Umbilical cord (tissue), 2 donors: ENCODE measurements around the gene STRIT1. TPM values are rescaled to one million over a fixed set of nuclear protein-coding genes. Genes with fewer than 3 reads are reported as not detected.
"Not testable (repeated sequence)": the region's sequence is repeated elsewhere in the genome, so short reads cannot be mapped to it uniquely, and the experiment has no call there.

Source experiments
- DNase-seq: peaks from one replicate; pipeline ENCODE4 v3.0.0-alpha.2; 2015; ENCODE audit warnings: low spot score
- total RNA-seq: library from RNA; depleted of rRNA; stranded (reverse); fragments of >200 nt; gene quantifications from one replicate; pipeline ENCODE4 v1.2.3, GENCODE V29; 2014; ENCODE audit warnings: low replicate concordance; ENCODE audit not compliant: insufficient read depth

STRIT1 gene
- total RNA-seq, 1 donor from 2014 or later = not detected

DNA sequence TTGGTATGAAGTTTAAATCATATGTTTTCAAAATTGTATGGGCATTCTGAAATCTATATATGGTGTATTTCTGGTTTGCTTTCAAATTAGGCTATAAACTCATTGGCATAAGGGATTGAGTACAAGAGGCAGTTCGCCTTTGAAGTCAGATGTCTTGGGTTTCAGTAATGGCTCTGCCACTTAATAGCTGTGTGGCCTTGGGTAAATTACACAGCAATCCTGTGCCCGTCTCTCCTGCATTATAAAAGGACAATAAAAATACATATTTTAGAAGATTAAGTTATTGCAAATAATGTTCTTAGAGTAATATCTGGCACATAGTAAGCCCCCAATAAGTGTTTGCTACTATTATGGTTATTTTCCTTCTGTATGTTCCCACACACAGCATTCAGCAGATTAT is 20.4 kb upstream of the STRIT1 start:
- DNase-seq = no peak

DNA sequence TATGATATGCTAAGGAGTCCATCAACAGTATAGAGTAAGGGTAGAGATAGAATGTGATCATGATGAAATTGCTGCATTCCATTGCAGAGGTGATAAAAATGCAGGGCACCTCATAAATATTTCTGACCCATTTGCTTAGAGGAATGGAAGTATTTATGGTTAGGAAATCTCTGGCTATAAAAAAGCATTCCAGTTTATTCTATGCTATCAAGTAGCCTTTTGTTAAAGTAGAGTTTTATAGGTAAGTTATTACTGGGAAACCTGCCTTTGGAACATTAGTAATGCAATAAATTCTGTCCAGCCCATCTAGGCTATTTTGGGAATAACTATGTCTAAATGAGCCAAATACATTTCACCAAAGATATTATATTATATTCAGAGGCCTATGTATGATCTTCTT is 19.8 kb upstream of the STRIT1 start:
- DNase-seq = peak; percentile 55

DNA sequence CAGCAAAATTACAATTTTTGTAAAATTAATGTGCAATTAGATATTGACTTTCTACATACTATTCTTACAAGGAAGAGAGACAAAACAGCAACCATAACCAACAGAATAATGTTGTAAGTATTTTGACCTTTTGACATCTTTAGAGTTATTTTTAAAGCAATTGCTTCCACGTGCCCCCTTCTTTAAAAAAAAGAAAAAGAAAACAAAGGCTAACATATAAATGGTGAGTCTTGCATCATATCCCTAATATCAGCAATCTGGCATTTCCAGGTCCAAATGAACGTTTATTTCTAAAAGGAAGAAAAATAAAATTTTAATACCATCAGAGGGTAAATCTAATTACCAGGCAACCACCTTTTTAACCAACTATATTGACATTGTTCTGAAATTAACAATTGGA is 19.3 kb upstream of the STRIT1 start:
- DNase-seq = no peak

DNA sequence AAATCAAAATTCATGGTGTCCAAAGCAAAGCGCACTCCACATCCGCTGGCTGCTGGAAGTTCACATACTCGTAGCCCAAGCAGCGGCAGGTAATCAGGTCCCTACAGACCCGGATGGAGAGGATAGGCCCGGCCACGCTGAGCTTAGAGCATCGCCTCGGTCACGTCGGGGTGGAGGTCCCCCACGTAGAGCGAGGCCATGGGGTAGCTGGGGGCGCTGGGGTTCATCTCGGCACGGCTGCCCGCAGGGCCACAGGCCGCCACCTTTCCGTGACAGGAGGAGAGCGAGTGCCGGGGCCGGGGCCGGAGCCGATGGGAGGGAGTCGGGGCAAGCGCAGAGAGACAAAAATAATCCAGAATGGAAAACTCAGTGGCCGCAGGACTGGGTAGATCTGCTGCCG is 16.1 kb upstream of the STRIT1 start:
- DNase-seq = no peak

DNA sequence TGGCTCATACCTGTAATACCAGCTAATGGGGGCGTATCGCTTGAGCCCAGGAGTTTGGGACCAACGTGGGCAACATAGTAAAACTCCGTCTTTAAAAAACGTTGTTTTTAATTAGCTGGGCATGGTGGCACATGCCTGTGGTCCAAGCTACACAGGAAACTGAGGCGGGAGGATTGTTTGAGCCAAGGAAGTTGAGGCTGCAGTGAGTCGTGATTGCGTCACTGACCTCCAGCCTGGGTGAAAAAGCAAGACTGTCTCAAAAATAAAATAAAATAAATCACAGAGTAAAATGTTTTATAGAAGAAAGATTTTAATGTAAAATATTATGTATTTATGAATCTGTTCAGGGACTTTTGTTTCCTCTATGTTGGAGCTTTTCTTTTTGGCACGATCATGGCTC is 15.3 kb upstream of the STRIT1 start:
- DNase-seq = no peak

DNA sequence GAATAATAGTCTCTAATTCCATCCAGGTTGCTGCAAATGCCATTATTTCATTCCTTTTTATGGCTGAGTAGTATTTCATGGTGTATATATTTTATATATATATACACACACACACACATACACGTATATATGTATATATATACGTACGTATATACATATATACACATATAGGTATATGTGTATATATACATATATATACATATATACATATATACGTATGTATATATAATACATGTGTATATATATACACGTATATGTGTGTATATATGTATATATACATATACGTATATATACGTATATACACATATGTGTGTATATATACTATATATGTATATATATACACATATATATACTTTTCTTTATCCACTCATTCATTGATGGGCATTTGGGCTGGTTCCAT is 13.7 kb upstream of the STRIT1 start:
- DNase-seq = no peak

DNA sequence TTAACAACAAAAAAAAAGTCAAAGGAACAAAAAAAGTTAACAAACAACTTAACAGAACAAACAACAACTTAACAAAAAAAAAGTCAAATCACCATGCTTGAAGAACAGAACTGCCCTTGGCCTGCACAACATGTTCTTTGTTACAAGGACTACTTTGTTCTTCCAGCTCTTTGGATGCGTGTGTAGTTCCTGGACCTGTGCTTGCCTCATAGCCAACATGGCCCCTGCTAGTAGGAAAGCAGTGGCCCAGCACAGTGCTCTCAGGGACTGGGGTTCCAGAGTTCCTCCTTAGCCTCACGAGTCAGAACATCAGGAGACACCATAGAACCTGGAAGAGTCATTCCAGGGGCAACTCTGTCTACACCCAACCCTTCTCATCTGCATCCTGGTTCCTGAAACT is 10.9 kb upstream of the STRIT1 start:
- no peak for DNase-seq

DNA sequence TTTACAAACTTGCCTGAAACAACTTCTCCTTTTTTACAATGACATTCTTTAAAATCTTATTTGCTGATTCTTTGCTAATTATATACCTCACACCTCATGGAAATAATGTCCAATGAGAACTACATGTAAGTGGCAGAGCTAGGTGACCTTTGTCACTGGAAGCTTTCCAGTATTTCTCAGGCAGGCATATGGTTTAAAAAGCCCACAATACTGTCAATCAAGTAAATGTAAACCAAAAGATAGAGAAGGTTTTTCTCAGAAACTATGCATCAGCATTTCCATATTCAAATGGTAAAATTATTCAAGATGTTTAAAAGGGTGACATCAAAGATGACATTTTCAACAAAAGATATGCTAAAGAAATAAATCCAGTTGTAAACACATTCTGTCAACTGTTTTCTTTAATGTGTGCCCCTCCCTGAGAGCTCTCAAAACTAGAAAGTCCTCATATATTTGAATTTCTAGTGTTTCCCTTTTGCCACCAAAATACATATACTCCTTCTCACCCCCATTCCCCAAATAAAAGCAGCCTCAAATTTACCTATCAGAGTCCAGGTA is 10.1 kb upstream of the STRIT1 start:
- DNase-seq = no peak

DNA sequence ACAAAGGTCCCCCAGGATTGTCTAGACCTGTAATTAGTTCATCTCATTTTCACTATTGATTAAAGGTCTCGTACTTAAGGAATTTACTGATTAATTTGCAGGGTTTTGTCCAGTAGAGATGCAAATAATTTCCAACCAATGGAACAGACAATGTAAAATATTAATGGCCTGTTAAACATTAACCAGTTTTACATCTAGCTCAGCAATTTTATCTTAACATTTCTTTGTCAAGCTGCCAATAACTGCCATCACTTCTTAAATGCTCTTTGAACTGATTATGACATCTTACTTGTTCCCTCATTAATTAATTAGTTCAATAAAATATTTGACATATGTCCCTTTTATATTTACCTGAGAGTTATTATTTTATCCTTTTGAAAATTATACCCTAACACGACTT is 9.4 kb upstream of the STRIT1 start:
- no peak for DNase-seq

DNA sequence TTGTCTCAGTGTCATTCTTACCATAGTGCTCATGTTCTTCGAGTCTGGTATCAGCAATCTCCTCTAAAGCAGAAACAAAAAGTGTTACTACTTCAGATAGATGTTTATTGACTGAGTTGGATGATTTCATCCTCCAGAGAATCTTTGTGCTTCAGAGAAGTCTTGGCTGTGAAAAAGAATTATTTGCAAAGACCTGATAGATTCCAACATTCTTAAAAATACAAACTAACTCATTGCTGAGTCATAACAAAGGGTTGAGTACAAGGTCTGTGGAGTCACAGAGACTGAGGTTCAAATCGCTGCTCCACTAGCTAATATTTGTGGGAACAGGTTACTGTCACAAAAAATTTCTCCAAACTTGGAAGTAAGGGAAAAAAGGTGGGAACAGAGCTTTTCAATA is 9.0 kb upstream of the STRIT1 start:
- DNase-seq = no peak

DNA sequence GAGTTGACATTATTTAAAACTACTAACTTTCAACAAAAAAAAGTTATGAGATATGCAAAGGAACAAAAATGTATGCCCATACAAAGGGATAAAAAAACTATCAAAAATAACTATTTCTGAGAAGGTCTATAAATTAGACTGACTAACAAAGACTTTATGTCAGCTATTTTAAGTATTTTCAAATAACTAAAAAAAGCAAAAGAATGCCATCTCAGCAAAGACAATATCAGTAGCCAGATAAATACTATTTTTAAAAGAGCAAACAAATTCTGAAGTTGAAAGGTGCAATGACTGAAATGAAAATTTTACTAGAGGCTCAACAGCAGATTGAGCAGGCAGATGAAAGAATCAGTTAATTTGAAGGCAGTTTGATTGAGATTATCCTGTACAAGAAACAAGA is 3.6 kb upstream of the STRIT1 start:
- DNase-seq = no peak

DNA sequence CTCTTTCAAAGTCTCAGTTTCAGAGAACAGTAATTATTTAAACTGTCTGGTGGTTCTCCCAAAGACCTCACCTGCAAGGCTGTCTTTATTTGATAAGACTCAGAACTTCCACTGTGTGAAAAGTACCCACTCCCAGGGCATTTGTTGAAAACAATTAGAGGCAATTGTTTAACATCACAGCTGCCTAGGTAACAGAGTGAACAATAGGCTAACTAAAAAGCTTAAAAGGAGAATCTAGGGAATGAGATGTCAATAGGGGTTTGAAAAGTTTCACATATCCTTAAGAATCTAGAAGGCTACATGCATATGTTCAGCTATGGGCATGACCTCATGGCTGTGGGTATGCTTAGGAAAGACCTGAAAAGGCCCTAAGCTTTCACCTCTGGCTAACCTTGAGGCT is 2.9 kb upstream of the STRIT1 start:
- no peak for DNase-seq

DNA sequence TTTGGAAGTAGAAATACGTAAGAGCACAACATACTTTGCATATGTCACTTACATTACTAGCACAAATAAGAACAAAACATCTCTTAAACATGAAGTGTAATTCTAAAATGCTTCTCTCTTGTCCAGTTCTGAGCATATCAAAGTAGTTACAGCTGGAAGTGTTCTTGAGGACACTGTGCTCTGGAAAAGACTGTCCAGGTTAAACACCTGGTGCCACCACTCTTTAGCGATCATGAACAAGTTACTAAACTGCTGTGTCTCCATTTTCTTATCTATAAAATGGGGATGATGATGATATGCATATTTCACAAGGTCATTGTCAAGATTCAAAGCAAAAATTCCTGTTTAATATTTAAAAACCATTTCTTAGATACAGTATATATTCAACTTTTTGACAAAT is 790 bp downstream of the STRIT1 start:
- DNase-seq = no peak

DNA sequence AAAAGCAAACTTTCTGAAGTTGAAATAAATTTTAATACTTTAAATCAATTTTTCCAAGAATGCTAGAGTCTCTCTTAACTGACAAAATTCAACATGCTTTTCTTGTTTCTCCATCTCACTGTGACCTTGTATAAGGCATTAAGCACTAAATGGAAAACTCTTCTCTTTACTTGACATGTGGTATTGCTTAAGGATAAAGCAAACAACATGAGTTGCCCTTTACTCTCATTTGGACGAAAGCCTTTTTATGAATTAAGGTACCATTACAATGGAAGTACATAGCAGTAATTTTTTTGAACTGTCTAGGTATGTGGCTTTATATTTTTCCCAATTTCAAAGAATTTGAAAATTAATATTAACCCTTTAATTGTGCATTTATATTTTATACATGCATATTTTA is 1.4 kb downstream of the STRIT1 start:
- no peak for DNase-seq

DNA sequence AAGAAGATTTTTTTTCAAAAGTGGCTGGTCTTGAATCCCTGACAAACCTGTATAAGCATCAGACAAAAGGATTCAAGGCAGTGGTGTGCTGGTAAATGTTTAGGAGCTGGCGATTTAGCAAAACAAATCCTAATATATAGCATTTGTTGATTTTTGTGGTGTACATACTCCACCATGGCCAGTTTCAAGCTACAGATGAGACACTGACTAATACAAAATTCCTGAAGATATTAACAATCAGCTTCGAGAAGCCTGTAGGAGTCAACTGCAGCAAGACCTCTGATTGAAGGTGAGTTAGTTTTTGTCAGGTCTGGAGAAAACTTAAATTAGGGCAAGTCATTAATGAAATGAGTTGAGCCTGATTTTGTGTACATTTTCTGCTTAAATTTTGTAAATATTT is 6.7 kb downstream of the STRIT1 start:
- no peak for DNase-seq

DNA sequence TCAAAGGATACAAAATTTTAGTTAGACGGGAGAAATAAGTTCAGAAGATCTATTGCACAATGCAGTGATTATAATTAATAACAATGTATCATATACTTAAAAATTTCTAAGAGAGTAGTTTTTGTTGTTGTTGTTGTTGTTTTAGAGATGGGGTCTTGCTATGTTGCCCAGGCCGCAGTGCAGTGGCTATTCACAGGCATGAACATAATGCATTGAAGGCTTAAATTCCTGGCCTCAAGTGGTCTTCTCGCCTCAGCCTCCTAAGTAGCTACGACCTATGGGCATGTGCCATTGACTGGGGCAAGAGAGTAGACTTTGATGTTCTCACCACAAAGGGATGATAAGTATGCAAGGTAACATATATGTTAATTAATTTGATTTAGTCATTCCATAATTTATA is 7.5 kb downstream of the STRIT1 start:
- DNase-seq = no peak

DNA sequence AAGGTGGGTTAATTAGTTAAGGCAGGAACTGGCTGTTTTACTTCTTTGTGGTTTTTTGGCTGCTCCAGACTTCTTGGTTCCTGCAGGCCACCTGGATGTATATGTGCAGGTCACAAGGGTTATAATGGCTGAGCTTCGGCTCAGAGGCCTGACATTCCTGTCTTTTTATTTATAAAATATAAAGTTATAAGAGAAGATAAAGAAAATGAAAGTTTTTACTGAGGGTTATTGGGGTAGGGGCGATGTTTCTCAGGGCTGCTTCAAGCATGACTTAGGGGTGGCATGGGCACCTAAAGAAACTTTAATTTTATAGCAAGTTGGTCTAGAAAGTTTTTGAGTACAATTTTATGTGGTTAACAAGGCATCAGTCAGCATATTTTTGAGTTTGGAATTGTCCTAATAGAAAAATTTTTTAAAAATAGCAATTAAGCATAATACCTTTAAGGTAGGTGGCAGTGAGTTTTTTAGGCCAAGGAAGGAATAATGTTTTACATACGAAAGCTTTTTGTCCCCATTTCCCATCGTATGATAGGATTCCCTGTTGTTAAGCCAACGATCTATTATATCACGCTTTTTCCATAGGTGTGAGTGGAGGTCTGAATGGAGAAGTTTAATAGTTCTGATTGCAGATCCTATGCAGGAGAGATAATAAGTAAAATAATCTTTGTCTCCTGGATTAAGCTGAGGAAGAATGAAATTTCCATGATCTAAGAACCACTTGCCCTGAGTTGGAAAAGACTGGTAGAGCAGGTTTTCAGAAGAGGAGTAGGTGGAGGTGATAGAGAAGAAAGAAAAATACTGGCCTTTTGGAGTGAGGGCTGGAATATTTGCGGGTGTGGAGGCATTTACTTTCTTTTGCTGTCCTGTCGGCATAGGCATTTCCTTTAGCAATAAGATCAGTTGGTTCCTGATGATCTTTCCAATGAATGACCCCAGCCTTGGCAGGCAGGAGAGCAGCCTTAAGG is 10.1 kb downstream of the STRIT1 start:
- no peak for DNase-seq

DNA sequence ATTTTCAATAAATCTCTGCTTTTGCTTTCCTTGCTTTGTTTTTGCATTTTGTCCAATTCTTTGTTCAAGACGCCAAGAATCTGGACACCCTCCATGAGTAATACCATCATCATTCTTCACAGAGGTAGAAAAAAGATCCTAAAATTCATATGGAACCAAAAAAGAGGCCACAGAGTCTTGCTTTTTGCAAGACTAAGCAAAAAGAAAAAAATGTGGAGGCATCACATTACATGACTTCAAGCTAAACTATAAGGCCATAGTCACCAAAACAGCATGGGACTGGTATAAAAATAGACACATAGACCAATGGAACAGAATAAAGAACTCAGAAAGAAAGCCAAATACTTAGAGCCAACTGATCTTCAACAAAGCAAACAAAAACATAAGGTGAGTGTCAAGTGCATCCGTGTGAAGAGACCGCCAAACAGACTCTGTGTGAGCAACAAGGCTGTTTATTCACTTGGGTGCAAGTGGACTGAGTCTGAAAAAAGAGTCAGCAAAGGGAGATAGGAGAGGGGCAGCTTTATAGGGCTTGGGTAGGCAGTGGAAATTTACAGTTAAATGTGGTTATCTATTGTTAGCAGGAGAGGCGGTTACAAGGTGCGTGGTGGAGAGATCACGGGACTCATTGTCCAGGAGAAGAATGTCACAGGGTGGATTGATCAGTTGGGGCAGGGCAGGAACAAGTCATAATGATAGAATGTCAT is 10.9 kb downstream of the STRIT1 start:
- no peak for DNase-seq

DNA sequence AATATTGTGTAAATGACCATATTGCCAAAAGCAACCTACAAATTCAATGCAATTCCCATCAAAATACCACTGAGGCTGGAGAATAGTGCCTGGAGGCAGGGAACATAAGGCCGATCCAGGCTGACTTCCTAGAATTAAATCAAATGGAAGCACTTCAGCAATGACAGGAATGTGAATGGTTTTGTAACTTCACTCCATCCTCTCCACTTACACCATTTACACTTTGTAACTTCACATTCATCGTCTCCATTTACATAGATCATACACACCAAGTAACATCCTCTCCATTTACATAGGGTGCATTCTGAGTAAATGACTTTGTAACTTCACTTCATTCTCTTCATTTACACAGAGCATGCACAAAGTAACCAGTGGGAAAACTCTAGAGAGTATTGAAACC is 11.6 kb downstream of the STRIT1 start:
- DNase-seq = no peak

DNA sequence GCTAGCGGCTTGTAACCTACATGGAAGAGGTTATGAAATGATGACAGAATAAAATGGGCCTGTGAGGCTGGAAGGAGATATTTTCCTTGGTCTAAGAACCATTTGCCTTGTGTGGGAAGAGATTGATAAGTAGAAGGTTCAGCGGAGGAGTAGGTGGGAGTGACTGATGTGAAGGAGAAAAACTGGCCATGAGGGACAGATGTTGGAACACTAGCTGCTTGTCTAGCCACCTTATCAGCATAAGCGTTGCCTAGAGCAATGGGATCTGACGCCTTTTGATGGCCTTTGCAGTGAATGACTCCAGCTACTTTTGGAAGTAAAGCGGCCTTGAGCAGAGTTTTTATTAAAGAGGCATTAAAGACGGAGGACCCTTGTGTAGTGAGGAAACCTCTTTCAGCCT is 17.4 kb downstream of the STRIT1 start:
- DNase-seq = not testable (repeated sequence)

DNA sequence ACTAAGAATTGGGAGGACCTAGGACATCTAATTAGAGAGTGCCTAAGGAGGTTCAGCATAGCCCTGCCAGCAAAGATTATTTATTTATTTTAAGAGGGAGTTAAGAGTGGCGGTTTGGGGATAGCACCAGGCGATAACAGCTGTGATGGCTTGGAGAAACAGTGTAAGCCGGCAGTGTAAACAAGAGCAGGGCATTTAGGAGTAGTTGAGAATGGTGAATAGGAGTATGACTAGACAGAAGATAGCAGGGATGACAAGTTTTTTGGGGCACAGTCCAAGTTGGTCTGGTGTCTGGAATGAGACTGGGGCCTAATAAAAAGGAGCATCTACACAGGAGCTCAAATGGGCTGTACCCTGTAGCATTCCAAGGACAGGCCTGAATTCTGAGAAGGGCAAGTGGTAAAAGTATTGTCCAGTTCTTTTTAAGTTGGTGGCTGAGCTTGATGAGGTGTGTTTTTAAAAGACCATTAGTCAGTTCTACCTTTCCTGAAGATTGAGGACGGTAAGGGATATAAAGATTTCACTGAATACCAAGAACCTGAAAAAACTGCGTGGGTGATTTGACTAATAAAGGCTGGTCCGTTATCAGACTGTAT is 18.2 kb downstream of the STRIT1 start:
- not testable (repeated sequence) for DNase-seq

DNA sequence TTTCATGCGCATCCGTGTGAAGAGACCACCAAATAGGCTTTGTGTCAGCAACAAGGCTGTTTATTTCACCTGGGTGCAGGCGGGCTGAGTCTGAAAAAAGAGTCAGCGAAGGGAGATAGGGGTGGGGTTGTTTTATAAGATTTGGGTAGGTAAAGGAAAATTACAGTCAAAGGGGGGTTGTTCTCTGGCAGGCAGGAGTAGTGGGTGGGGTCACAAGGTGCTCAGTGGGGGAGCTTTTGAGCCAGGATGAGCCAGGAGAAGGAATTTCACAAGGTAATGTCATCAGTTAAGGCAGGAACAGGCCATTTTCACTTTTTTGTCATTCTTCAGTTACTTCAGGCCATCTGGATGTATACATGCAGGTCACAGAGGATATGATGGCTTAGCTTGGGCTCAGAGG is 19.0 kb downstream of the STRIT1 start:
- DNase-seq = not testable (repeated sequence)

DNA sequence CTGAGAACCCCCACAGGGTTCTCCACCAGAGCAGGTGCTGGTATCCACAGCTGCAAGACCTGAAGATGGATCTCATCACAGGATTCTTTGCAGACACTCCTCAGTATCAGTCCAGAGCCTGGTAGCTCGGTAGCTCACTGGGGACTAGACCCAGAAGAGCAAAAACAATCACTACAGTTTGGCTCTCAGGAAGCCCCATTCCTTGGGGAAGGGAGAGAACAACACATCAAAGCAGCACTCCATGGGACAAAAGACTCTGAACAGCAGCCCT is 22.2 kb downstream of the STRIT1 start:
- DNase-seq = no peak
